Loucy (cell line): ENCODE measurements around the gene NELFCD.

Experiments
- EZH2phosphoT487 ChIP-seq: fragments of 200-600 bp; IDR thresholded peaks from 2 replicates; pipeline ENCODE4 v1.6.1; 2018; ENCODE audit warnings: antibody characterized with exemption, mild to moderate bottlenecking, moderate library complexity, borderline replicate concordance
- TF ChIP-seq, protein P1 (sequence below): fragments of 200-600 bp; sonication (generic); conservative IDR thresholded peaks from 2 replicates; pipeline ENCODE4 v1.5.1; 2014; ENCODE audit warnings: mild to moderate bottlenecking, antibody characterized with exemption, low read length

DNA sequence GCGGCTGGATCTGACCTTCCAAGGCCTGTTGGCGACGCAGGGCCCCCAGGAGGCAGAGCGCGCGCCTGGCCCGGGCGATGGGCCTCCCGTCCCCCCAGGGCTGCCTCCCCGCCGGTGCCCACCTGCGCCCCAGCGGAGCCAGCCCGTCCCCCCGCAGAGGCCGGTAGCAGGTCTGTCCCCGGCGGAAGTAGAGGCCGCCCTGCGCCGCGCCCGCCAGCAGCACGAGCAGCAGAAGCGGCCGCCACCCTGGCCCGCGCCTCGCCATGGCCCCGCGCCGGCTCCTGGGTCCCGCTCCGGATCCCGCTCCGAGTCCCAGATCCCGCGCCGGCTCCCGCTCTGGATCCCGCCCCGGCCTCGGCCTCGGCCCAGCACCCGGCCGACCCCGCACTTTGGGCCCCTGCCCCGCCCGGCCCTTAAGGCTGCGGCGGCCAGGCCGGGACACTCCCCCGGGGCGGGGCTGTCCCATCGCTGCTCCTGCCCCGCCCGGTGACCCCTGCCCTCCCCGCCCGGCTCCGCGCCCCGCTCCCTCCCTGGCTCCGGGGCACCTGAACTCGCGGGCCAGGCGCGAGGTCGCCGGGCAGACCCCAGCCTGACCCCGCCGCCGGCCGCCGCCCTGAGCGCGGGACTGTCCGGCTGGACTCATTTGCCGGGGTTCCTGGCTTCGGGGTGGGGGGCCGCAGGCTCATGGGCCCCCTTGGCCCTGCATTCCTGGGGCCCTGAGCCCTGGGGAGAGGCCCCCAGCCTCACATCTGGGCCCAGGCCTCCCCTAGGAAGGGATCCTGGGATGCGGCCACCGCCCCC is 26.0 kb downstream of the NELFCD start, which contains the start of gene CTSZ:
- TF ChIP-seq, protein P1, sequence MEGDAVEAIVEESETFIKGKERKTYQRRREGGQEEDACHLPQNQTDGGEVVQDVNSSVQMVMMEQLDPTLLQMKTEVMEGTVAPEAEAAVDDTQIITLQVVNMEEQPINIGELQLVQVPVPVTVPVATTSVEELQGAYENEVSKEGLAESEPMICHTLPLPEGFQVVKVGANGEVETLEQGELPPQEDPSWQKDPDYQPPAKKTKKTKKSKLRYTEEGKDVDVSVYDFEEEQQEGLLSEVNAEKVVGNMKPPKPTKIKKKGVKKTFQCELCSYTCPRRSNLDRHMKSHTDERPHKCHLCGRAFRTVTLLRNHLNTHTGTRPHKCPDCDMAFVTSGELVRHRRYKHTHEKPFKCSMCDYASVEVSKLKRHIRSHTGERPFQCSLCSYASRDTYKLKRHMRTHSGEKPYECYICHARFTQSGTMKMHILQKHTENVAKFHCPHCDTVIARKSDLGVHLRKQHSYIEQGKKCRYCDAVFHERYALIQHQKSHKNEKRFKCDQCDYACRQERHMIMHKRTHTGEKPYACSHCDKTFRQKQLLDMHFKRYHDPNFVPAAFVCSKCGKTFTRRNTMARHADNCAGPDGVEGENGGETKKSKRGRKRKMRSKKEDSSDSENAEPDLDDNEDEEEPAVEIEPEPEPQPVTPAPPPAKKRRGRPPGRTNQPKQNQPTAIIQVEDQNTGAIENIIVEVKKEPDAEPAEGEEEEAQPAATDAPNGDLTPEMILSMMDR = no peak
- TF ChIP-seq EZH2phosphoT487 = no peak
